Left forelimb (tissue), 1 donor: Measurements from ENCODE around the gene SLC35E1.

Experiments used
- DNase-seq: peaks from one replicate; pipeline ENCODE4 v3.0.0-alpha.2; 2018; ENCODE audit warnings: low spot score

SLC35E1 gene

GRCh38 chr19:16572332-16573211 lies at the start of gene SLC35E1:
Gene SLC35E1, minus strand, starts transcription at chr19:16572415. Its CDS starts 51 bp downstream, at chr19:16572364.
- DNase-seq: peak; percentile 98

GRCh38 chr19:16621165-16621800 lies 49.1 kb upstream of the SLC35E1 start:
- no peak for DNase-seq

- DNase-seq: no peak
Observed at GRCh38 chr19:16620584-16620983, 48.4 kb upstream of the SLC35E1 start.

GRCh38 chr19:16620018-16620417 lies 47.8 kb upstream of the SLC35E1 start:
- no peak for DNase-seq

GRCh38 chr19:16619457-16619856 lies 47.2 kb upstream of the SLC35E1 start:
- no peak for DNase-seq

- DNase-seq: no peak
Observed at GRCh38 chr19:16618248-16618647, 46.0 kb upstream of the SLC35E1 start.

- DNase-seq: no peak
Observed at GRCh38 chr19:16615808-16616207, 43.6 kb upstream of the SLC35E1 start.

- DNase-seq: no peak
Observed at GRCh38 chr19:16614941-16615340, 42.7 kb upstream of the SLC35E1 start.

GRCh38 chr19:16613841-16614240 lies 41.6 kb upstream of the SLC35E1 start:
- DNase-seq: no peak

- DNase-seq: no peak
Observed at GRCh38 chr19:16612636-16613035, 40.4 kb upstream of the SLC35E1 start.

GRCh38 chr19:16611121-16611520 lies 38.9 kb upstream of the SLC35E1 start:
- no peak for DNase-seq

- DNase-seq: no peak
Observed at GRCh38 chr19:16609511-16610200, 37.4 kb upstream of the SLC35E1 start.

- no peak for DNase-seq
Observed at GRCh38 chr19:16608290-16608739, 36.1 kb upstream of the SLC35E1 start.

- DNase-seq: no peak
Observed at GRCh38 chr19:16607819-16608218, 35.6 kb upstream of the SLC35E1 start.

- DNase-seq: no peak
Observed at GRCh38 chr19:16605553-16605994, 33.4 kb upstream of the SLC35E1 start.

- DNase-seq: no peak
Observed at GRCh38 chr19:16605115-16605514, 32.9 kb upstream of the SLC35E1 start.

GRCh38 chr19:16604615-16605014 lies 32.4 kb upstream of the SLC35E1 start:
- no peak for DNase-seq

GRCh38 chr19:16603090-16603489 lies 30.9 kb upstream of the SLC35E1 start:
- DNase-seq: no peak

GRCh38 chr19:16601378-16602052 lies 29.3 kb upstream of the SLC35E1 start:
- DNase-seq: no peak

GRCh38 chr19:16600824-16601223 lies 28.6 kb upstream of the SLC35E1 start:
- no peak for DNase-seq

GRCh38 chr19:16599655-16600346 lies 27.6 kb upstream of the SLC35E1 start:
- DNase-seq: no peak
